ENCODE data around the gene PTPRG. TPM values are rescaled to one million over a fixed set of nuclear protein-coding genes. Genes with fewer than 3 reads are reported as not detected.

The PTPRG gene
- total RNA-seq, 1 experiment from 2014 or later, result 0.74 TPM

DNA sequence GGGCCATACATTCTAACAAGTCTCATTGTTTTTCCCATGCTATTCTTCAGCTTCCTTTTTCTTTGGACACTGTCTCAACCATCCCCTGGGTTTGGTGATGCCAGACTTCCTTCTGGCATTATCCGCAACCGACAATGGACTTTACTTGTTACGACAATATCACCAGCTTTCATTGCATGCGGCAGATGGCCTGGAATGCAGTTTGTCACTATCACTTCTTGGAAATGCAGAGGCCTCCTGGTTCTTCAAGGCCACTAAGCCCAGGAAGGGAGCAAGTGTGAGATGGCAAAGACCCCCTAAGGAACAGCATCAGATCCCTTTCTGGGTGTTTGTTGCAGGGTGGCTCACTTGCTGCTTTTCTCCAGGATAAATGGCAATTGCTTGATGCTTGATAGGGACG lies 128.6 kb downstream of the PTPRG start:
- H3K9me3 ChIP-seq (ENCODE audit: control insufficient read depth, insufficient read depth, low read depth, low read length), result no peaks in the 10 kb centered on the region
- intact Hi-C loops (cut with micrococcal nuclease; ENCODE audit: unreplicated experiment) (no loop called here), in situ Hi-C loops (cut with HindIII; ENCODE audit: low pct_unique_long_range_greater_than_20kb, low sequenced_read_pairs) (no loop called here)
- POLR2A ChIA-PET, result no interaction called here
- BruUV-seq (replicated peaks), result no TSS peak
- TF ChIP-seq, protein P1, sequence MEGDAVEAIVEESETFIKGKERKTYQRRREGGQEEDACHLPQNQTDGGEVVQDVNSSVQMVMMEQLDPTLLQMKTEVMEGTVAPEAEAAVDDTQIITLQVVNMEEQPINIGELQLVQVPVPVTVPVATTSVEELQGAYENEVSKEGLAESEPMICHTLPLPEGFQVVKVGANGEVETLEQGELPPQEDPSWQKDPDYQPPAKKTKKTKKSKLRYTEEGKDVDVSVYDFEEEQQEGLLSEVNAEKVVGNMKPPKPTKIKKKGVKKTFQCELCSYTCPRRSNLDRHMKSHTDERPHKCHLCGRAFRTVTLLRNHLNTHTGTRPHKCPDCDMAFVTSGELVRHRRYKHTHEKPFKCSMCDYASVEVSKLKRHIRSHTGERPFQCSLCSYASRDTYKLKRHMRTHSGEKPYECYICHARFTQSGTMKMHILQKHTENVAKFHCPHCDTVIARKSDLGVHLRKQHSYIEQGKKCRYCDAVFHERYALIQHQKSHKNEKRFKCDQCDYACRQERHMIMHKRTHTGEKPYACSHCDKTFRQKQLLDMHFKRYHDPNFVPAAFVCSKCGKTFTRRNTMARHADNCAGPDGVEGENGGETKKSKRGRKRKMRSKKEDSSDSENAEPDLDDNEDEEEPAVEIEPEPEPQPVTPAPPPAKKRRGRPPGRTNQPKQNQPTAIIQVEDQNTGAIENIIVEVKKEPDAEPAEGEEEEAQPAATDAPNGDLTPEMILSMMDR (IDR thresholded peaks at IDR 0.05), result no peak
- TF ChIP-seq TCF7L2 (IDR thresholded peaks at IDR 0.05; ENCODE audit: low read depth, low read length) (no peak), POLR2AphosphoS5 (IDR thresholded peaks at IDR 0.05; ENCODE audit: low read depth, low read length) (no peak), SIN3A (IDR thresholded peaks at IDR 0.05; ENCODE audit: borderline replicate concordance, insufficient read depth, low read depth, low read length) (no peak)
- TF ChIP-seq, protein P2, sequence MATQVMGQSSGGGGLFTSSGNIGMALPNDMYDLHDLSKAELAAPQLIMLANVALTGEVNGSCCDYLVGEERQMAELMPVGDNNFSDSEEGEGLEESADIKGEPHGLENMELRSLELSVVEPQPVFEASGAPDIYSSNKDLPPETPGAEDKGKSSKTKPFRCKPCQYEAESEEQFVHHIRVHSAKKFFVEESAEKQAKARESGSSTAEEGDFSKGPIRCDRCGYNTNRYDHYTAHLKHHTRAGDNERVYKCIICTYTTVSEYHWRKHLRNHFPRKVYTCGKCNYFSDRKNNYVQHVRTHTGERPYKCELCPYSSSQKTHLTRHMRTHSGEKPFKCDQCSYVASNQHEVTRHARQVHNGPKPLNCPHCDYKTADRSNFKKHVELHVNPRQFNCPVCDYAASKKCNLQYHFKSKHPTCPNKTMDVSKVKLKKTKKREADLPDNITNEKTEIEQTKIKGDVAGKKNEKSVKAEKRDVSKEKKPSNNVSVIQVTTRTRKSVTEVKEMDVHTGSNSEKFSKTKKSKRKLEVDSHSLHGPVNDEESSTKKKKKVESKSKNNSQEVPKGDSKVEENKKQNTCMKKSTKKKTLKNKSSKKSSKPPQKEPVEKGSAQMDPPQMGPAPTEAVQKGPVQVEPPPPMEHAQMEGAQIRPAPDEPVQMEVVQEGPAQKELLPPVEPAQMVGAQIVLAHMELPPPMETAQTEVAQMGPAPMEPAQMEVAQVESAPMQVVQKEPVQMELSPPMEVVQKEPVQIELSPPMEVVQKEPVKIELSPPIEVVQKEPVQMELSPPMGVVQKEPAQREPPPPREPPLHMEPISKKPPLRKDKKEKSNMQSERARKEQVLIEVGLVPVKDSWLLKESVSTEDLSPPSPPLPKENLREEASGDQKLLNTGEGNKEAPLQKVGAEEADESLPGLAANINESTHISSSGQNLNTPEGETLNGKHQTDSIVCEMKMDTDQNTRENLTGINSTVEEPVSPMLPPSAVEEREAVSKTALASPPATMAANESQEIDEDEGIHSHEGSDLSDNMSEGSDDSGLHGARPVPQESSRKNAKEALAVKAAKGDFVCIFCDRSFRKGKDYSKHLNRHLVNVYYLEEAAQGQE (IDR thresholded peaks at IDR 0.05; ENCODE audit: insufficient read depth in 1 of 2, low read depth in 2 of 2, low read length in 1 of 2), result no peak
- no peaks in the 10 kb centered on the region for H3K36me3 ChIP-seq (ENCODE audit: control insufficient read depth, insufficient read depth, low read length)
- DNase-seq (ENCODE audit: low read depth, low spot score) (no peak), ATAC-seq (no peak)
- no peaks in the 10 kb centered on the region for H3K4me1 ChIP-seq (ENCODE audit: control insufficient read depth, insufficient read depth, low read length)
- CTCF ChIA-PET, result no interaction called here
- H3K27ac ChIP-seq (ENCODE audit: low read length), result no peak overlapping the region
- no peak overlapping the region for H3K4me3 ChIP-seq (ENCODE audit: low read depth in 2 of 2, low read length in 2 of 2)
- H3K27me3 ChIP-seq (ENCODE audit: control insufficient read depth, insufficient read depth, low read length), result no peaks in the 10 kb centered on the region

DNA sequence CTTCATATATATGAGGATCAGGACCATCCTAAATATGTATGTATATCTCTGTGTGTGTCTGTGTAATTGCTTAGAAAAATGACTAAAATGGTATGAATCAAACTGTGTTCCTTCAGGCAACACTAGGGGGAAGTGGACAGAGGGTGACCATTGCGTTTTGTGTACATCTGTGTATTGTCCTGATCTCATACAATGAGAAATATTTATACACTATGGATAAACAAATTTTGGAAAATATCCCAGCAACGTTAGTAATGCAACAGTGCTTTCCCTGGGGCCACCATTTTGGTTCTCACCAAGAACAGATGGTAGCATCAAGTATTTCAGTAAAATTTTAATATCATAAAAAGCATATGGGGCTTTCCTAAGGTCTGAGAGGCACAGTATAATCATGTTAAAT lies 130.1 kb downstream of the PTPRG start:
- no peak overlapping the region for H3K4me3 ChIP-seq (ENCODE audit: low read depth in 2 of 2, low read length in 2 of 2)
- CTCF ChIA-PET, result no interaction called here
- TF ChIP-seq, protein P2 (IDR thresholded peaks at IDR 0.05; ENCODE audit: insufficient read depth in 1 of 2, low read depth in 2 of 2, low read length in 1 of 2), result no peak
- TF ChIP-seq SIN3A (IDR thresholded peaks at IDR 0.05; ENCODE audit: borderline replicate concordance, insufficient read depth, low read depth, low read length) (no peak), TCF7L2 (IDR thresholded peaks at IDR 0.05; ENCODE audit: low read depth, low read length) (no peak), POLR2AphosphoS5 (IDR thresholded peaks at IDR 0.05; ENCODE audit: low read depth, low read length) (no peak)
- TF ChIP-seq, protein P1 (IDR thresholded peaks at IDR 0.05), result no peak
- no TSS peak for BruUV-seq (replicated peaks)
- ATAC-seq (no peak), DNase-seq (ENCODE audit: low read depth, low spot score) (no peak)
- POLR2A ChIA-PET, result no interaction called here
- in situ Hi-C loops (cut with HindIII; ENCODE audit: low pct_unique_long_range_greater_than_20kb, low sequenced_read_pairs), result no loop called here
- no peaks in the 10 kb centered on the region for H3K27me3 ChIP-seq (ENCODE audit: control insufficient read depth, insufficient read depth, low read length)
- intact Hi-C loops (cut with micrococcal nuclease; ENCODE audit: unreplicated experiment), result no loop called here
- H3K27ac ChIP-seq (ENCODE audit: low read length), result no peak overlapping the region
- H3K4me1 ChIP-seq (ENCODE audit: control insufficient read depth, insufficient read depth, low read length), result no peaks in the 10 kb centered on the region
- H3K36me3 ChIP-seq (ENCODE audit: control insufficient read depth, insufficient read depth, low read length), result no peaks in the 10 kb centered on the region
- H3K9me3 ChIP-seq (ENCODE audit: control insufficient read depth, insufficient read depth, low read depth, low read length), result no peaks in the 10 kb centered on the region

Data from Panc1 (cell line).